K562 (cell line): ENCODE measurements around the gene RAX. TPM values are rescaled to one million over a fixed set of nuclear protein-coding genes. Genes with fewer than 3 reads are reported as not detected.

Experiments used
- ATAC-seq: fragments of 200-7000 bp; cut with Tn5 transposase; 3 replicates; pipeline ENCODE4 v1.9.1; 2020; ENCODE audit warnings: moderate library complexity
- BruUV-seq: library from RNA; stranded (reverse); fragments of 400-500 nt; replicated peaks from 2 replicates; lab custom pipeline; 2021; lab: Mats Ljungman, UMichigan
- CTCF ChIA-PET: fragments of 300-600 bp; formaldehyde crosslinking; extraction: SDS; loops from one replicate; lab custom pipeline; 2021; ENCODE audit warnings: low intra/inter-chr PET ratio; lab: Yijun Ruan, JAX
- POLR2A ChIA-PET: fragments of 300-600, 350-650 bp; sonication (Branson Sonifier 250); formaldehyde crosslinking; extraction: SDS; loops from one replicate; lab custom pipeline; 2021; ENCODE audit warnings: antibody characterized with exemption, inconsistent platforms; lab: Yijun Ruan, JAX
- DNase-seq, 4 experiments: peaks; one replicate each; pipeline versions ENCODE4 v3.0.0 to v3.0.0-alpha.2; 2011 to 2018; ENCODE audit warnings: low spot score in 3 of 4, mixed read lengths in 3 of 4; ENCODE audit errors: extremely low read depth in 1 of 4
- FAIRE-seq: peaks from 2 replicates; lab custom pipeline; 2011; peaks lifted over from hg19 to GRCh38; lab: Jason Lieb, UNC
- H2AFZ ChIP-seq: 2 replicates; pipeline ENCODE4 v1.6.0; 2011; ENCODE audit warnings: low read depth, low read length, control low read depth, inconsistent platforms
- H3K27ac ChIP-seq: fragments of 200-600 bp; 3 replicates; pipeline ENCODE4 v1.8.0; 2011; ENCODE audit warnings: low read depth, mild to moderate bottlenecking, control low read depth, inconsistent platforms, low read length, moderate library complexity, mixed read lengths; ENCODE audit errors: extremely low read depth
- H3K27me3 ChIP-seq, 2 experiments: fragments of 300-600 bp in 1 of 2; 2 replicates in 1 of 2; 3 replicates in 1 of 2; pipeline versions ENCODE4 v1.6.0 to v1.8.0; 2011; ENCODE audit warnings: inconsistent platforms in 2 of 2, low read length in 2 of 2, mild to moderate bottlenecking in 1 of 2, mixed read lengths in 1 of 2, moderate library complexity in 1 of 2; ENCODE audit not compliant: control insufficient read depth in 2 of 2, insufficient read depth in 2 of 2
- H3K36me3 ChIP-seq: fragments of 300-600 bp; 3 replicates; pipeline ENCODE4 v1.8.0; 2011; ENCODE audit warnings: mild to moderate bottlenecking, low read length, inconsistent platforms; ENCODE audit not compliant: control insufficient read depth, insufficient read depth
- H3K4me1 ChIP-seq, 2 experiments: fragments of 200-600 bp in 1 of 2; replicated peaks in 1 of 2; 2 replicates in 1 of 2; 3 replicates in 1 of 2; pipeline versions ENCODE4 v1.5.1 to v1.8.0; 2011; ENCODE audit warnings: inconsistent platforms in 2 of 2, low read length in 2 of 2, mild to moderate bottlenecking in 1 of 2, mixed read lengths in 1 of 2, moderate library complexity in 1 of 2; ENCODE audit not compliant: control insufficient read depth in 2 of 2, insufficient read depth in 2 of 2
- H3K4me2 ChIP-seq: 2 replicates; pipeline ENCODE4 v1.6.1; 2011; ENCODE audit warnings: low read length, control low read depth, inconsistent platforms, mixed read lengths; ENCODE audit not compliant: insufficient read depth
- H3K4me3 ChIP-seq: fragments of 200-600 bp; sonication (generic), shearing (Covaris generic); 2 replicates; pipeline ENCODE4 v1.5.1; 2016; ENCODE audit warnings: control low read depth, inconsistent platforms
- H3K79me2 ChIP-seq: fragments of 200-600 bp; 3 replicates; pipeline ENCODE4 v1.8.0; 2011; ENCODE audit warnings: low read length, inconsistent platforms; ENCODE audit not compliant: control insufficient read depth, insufficient read depth
- H3K9ac ChIP-seq, 2 experiments: 2 replicates each; pipeline versions ENCODE4 v1.6.0 to v1.6.1; 2011; ENCODE audit warnings: low read depth in 2 of 2, low read length in 2 of 2, control low read depth in 1 of 2, inconsistent platforms in 1 of 2, mild to moderate bottlenecking in 1 of 2, mixed read lengths in 1 of 2; ENCODE audit not compliant: insufficient read depth in 1 of 2
- H3K9me1 ChIP-seq: one replicate; pipeline ENCODE4 v1.6.0; 2011; ENCODE audit warnings: inconsistent platforms, mild to moderate bottlenecking, low read length, moderate library complexity; ENCODE audit not compliant: control insufficient read depth, insufficient read depth
- H3K9me3 ChIP-seq: replicated peaks from 2 replicates; pipeline ENCODE4 v1.5.1; 2011; ENCODE audit warnings: low read depth, low read length, inconsistent platforms; ENCODE audit not compliant: control insufficient read depth, insufficient read depth
- H4K20me1 ChIP-seq: replicated peaks from 2 replicates; pipeline ENCODE4 v1.6.1; 2011; ENCODE audit warnings: low read length, inconsistent platforms, mixed read lengths; ENCODE audit not compliant: control insufficient read depth, insufficient read depth
- C11orf30 ChIP-seq: fragments of 450-650 bp; IDR thresholded peaks from 2 replicates; pipeline ENCODE4 v1.6.1; 2016; ENCODE audit warnings: low read depth, mild to moderate bottlenecking
- E2F6 ChIP-seq, 2 experiments: IDR thresholded peaks; 2 replicates each; pipeline ENCODE4 v1.6.1; 2011; ENCODE audit warnings: borderline replicate concordance in 1 of 2, control low read depth in 1 of 2, low read depth in 1 of 2, low read length in 1 of 2, mild to moderate bottlenecking in 1 of 2, mixed read lengths in 1 of 2, moderate library complexity in 1 of 2; ENCODE audit not compliant: insufficient read depth in 1 of 2, insufficient read length in 1 of 2, poor library complexity in 1 of 2, severe bottlenecking in 1 of 2; ENCODE audit errors: extremely low read depth in 1 of 2
- HDGF ChIP-seq: fragments of 450-650 bp; IDR thresholded peaks from 2 replicates; pipeline ENCODE4 v1.6.1; 2016
- HEY1 ChIP-seq: fragments of 250-450 bp; sonication (Bioruptor Pico); IDR thresholded peaks from 2 replicates; pipeline ENCODE4 v1.5.0; 2020; ENCODE audit warnings: mild to moderate bottlenecking, moderate library complexity, borderline replicate concordance
- IRF2 ChIP-seq: sonication (generic); formaldehyde crosslinking; IDR thresholded peaks from 2 replicates; pipeline ENCODE4 v1.8.1; 2022; ENCODE audit warnings: mild to moderate bottlenecking, missing genetic modification reagents
- MAFG ChIP-seq: fragments of 450-650 bp; conservative IDR thresholded peaks from 2 replicates; pipeline ENCODE4 v1.6.1; 2016; ENCODE audit warnings: missing genetic modification characterization, missing compliant biosample characterization
- MECOM ChIP-seq: fragments of 250-450 bp; sonication (Bioruptor Pico); IDR thresholded peaks from 2 replicates; pipeline ENCODE4 v1.8.0; 2022; ENCODE audit warnings: inconsistent platforms
- MNT ChIP-seq, 2 experiments: fragments of 450-650 bp; conservative IDR thresholded peaks; 2 replicates each; pipeline ENCODE4 v1.6.1; 2017; ENCODE audit warnings: mild to moderate bottlenecking in 2 of 2, moderate library complexity in 2 of 2
- PHTF2 ChIP-seq: fragments of 250-450 bp; sonication (Bioruptor Pico); IDR thresholded peaks from 2 replicates; pipeline ENCODE4 v1.5.0; 2021; ENCODE audit warnings: mild to moderate bottlenecking
- ZNF280A ChIP-seq: fragments of 450-650 bp; IDR thresholded peaks from 2 replicates; pipeline ENCODE4 v1.6.1; 2018; ENCODE audit warnings: mild to moderate bottlenecking, low read depth; ENCODE audit not compliant: partially characterized antibody
- ZNF316 ChIP-seq: fragments of 450-650 bp; IDR thresholded peaks from 2 replicates; pipeline ENCODE4 v1.6.1; 2016
- ZNF717 ChIP-seq: fragments of 250-450 bp; sonication (Bioruptor Pico); IDR thresholded peaks from 2 replicates; pipeline ENCODE4 v1.5.0; 2021
- WGBS: fragments of 100-300 bp; shearing (Covaris generic); methylation state at CpG from one replicate; pipeline ENCODE4 v1.1.6; 2016; ENCODE audit warnings: low coverage, mixed read lengths; ENCODE audit not compliant: insufficient coverage; ENCODE audit errors: missing lambda C conversion rate; 5-methylcytosine and 5-hydroxymethylcytosine counted together
- in situ Hi-C: fragments of 300-500 bp; cut with MboI; formaldehyde crosslinking; loops from 4 replicates; pipeline ENCODE4 v1.15.0; 2018; ENCODE audit warnings: inconsistent platforms, mixed read lengths
- intact Hi-C: fragments of 100-400 bp; cut with micrococcal nuclease; formaldehyde crosslinking; loops from 2 replicates; pipeline ENCODE4 v1.14.2; 2022
- polyA plus RNA-seq, 8 experiments: library from polyadenylated mRNA; depleted of rRNA in 4 of 8; stranded (reverse) in 5 of 8; unstranded in 3 of 8; fragments of >200 nt; fragmentation: Nextera tagmentation in 2 of 8; fragmentation: Illumina TruSeq in 1 of 8; extraction: Ambion mirVana in 2 of 8; extraction: Trizol in 1 of 8; gene quantifications; 2 replicates each; pipeline versions ENCODE4 v1.2.1 to v1.2.3, GENCODE V29; 2011 to 2014; ENCODE audit warnings: inconsistent platforms in 1 of 8, missing spikeins in 1 of 8
- total RNA-seq, 7 experiments: library from RNA; depleted of rRNA in 6 of 7; stranded (reverse); fragments of >200 nt in 6 of 7; fragmentation: Illumina TruSeq in 2 of 7; extraction: Trizol in 2 of 7; gene quantifications; 2 replicates each; pipeline versions ENCODE4 v1.2.1 to v1.2.3, GENCODE V29; 2011 to 2021; ENCODE audit warnings: low replicate concordance in 1 of 7
- TF ChIP-seq, protein P1 (sequence below): sonication (generic); formaldehyde crosslinking; IDR thresholded peaks from 2 replicates; pipeline ENCODE4 v1.9.0; 2022; ENCODE audit warnings: mild to moderate bottlenecking, missing genetic modification reagents

Gene RAX
- total and polyA plus RNA-seq, 9 of the 15 experiments (the other 6 are each of a cell fraction or from before 2014, with no cell fraction given), result not detected

DNA sequence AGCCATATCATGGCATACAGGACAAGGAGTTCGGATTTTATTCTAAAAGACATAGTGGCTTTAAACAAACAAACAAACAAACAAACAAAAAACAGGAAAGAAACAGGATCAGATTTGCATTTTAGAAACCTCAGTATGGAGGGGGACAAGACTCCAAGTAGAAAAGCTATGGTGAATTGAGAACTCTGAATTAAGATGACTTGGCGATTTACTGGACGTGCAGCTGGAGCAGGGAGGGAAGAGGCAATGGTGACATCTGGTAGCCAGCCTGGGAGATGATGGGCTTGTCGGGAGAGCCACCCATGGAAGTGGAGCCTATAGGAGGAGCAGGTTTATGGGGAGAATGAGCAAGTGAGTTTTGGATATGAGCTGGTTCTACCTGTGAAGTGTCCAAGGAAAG is 32.0 kb upstream of the RAX start:
- no peak overlapping the region for H3K4me3 ChIP-seq
- no peak for DNase-seq
- in situ Hi-C loops, result no loop called here
- H3K27me3 ChIP-seq, result peaks cover 3 to 30% of the 10 kb centered on the region in 2 experiments; a peak in 4 of 5 replicates
- POLR2A ChIA-PET, result no interaction called here
- no peak for FAIRE-seq
- H3K9ac ChIP-seq, result no peak overlapping the region
- no peaks in the 10 kb centered on the region for H3K79me2 ChIP-seq
- 3% methylated on average over 2 of the region's 4 CpGs for WGBS
- H3K27ac ChIP-seq, result no peak overlapping the region
- peaks cover 0 to 5% of the 10 kb centered on the region in 2 experiments; a peak in 2 of 5 replicates for H3K4me1 ChIP-seq
- no TSS peak for BruUV-seq
- no peaks in the 10 kb centered on the region for H3K36me3 ChIP-seq
- no peak for TF ChIP-seq HDGF
- TF ChIP-seq, protein P1, sequence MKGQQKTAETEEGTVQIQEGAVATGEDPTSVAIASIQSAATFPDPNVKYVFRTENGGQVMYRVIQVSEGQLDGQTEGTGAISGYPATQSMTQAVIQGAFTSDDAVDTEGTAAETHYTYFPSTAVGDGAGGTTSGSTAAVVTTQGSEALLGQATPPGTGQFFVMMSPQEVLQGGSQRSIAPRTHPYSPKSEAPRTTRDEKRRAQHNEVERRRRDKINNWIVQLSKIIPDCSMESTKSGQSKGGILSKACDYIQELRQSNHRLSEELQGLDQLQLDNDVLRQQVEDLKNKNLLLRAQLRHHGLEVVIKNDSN (CRISPR knock-in tag), result no peak
- TF ChIP-seq C11orf30, result peak; percentile 47; the same call in 1 of the 2 replicates
- peak; percentile 44; the same call in 1 of the 2 replicates for TF ChIP-seq MAFG (tag)
- TF ChIP-seq MECOM (CRISPR knock-in tag), result no peak
- no peak for TF ChIP-seq E2F6 (IDR thresholded peaks at IDR 0.05; ENCODE audit: borderline replicate concordance in 1 of 2, extremely low read depth in 1 of 2, insufficient read depth in 1 of 2, insufficient read length in 1 of 2, low read depth in 1 of 2, low read length in 1 of 2, poor library complexity in 1 of 2, severe bottlenecking in 1 of 2)
- no peak for TF ChIP-seq ZNF280A
- TF ChIP-seq IRF2 (CRISPR knock-in tag), result no peak
- no peak for TF ChIP-seq MNT (conservative IDR thresholded peaks at IDR 0.05)
- no peak for TF ChIP-seq PHTF2 (CRISPR knock-in tag)
- TF ChIP-seq ZNF717 (CRISPR knock-in tag), result no peak
- TF ChIP-seq HEY1, result no peak
- TF ChIP-seq ZNF316, result peak; percentile 53
- TF ChIP-seq, all 486 proteins: peak for 3
- CTCF ChIA-PET, result no interaction called here
- intact Hi-C loops, result loop anchor here (5.0 kb wide), 1 partner anchor 97 kb away; no protein-coding TSS in a partner anchor
- Histone ChIP-seq H3K9me1 (no peaks in the 10 kb centered on the region), H3K9me3 (no peaks in the 10 kb centered on the region), H4K20me1 (no peaks in the 10 kb centered on the region), H3K4me2 (no peak overlapping the region), H2AFZ (no peak overlapping the region)
- no peak for ATAC-seq
